HFF-Myc (cell line): ENCODE results near the gene CSGALNACT2.

Source experiments
- DNase-seq: peaks from one replicate; pipeline ENCODE4 v3.0.0-alpha.2; 2011; ENCODE audit warnings: low read depth; ENCODE audit errors: extremely low read depth
- H3K4me3 ChIP-seq: replicated peaks from 2 replicates; pipeline ENCODE4 v1.5.1; 2011; ENCODE audit warnings: low read depth, mild to moderate bottlenecking, control low read depth, low read length
- TF ChIP-seq, protein P1 (sequence below): IDR thresholded peaks from 2 replicates; pipeline ENCODE4 v1.5.1; 2012; ENCODE audit warnings: mild to moderate bottlenecking, low read depth, low read length, control low read depth; ENCODE audit errors: missing control alignments

The CSGALNACT2 gene

DNA sequence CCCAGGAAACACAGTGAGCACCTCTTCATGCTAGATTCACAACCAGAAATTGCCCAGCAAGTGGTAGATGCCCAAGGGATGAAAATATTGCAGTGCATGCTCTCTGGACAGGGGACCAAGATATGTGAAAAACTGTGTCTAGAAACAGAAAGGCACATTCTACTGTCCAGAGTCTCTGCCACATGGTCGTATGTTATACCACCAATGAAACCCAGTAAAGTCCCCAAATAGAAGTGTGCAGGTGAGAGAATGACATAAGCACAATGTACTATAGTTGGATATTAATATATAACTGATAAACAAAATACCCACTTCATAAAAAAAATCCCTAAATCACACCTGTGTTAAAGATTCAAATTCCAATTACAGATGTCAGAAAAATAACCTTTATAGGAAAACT, 84.8 kb downstream of the CSGALNACT2 start:
- no peak for DNase-seq
- H3K4me3 ChIP-seq = no peak overlapping the region
- TF ChIP-seq, protein P1, sequence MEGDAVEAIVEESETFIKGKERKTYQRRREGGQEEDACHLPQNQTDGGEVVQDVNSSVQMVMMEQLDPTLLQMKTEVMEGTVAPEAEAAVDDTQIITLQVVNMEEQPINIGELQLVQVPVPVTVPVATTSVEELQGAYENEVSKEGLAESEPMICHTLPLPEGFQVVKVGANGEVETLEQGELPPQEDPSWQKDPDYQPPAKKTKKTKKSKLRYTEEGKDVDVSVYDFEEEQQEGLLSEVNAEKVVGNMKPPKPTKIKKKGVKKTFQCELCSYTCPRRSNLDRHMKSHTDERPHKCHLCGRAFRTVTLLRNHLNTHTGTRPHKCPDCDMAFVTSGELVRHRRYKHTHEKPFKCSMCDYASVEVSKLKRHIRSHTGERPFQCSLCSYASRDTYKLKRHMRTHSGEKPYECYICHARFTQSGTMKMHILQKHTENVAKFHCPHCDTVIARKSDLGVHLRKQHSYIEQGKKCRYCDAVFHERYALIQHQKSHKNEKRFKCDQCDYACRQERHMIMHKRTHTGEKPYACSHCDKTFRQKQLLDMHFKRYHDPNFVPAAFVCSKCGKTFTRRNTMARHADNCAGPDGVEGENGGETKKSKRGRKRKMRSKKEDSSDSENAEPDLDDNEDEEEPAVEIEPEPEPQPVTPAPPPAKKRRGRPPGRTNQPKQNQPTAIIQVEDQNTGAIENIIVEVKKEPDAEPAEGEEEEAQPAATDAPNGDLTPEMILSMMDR = no peak

DNA sequence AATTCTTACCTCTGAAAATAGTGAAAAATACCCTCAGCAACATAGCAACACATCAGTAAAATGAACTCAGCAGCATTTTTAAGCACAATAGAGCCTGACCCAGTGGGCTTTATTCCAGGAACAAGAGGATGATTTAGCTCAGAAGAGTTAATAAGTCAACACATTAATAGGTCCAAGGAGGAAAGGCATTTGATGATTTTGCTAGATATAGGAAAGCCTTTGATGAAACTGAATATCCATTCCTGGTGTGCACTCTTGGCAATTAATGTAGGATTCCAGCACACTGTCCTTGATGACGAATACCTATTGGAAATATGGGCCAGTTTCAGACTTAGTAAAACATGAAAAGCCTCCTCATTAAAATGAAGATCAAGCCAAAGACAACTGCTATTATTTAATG, 86.1 kb downstream of the CSGALNACT2 start:
- TF ChIP-seq, protein P1 = no peak
- no peak for DNase-seq
- no peak overlapping the region for H3K4me3 ChIP-seq

DNA sequence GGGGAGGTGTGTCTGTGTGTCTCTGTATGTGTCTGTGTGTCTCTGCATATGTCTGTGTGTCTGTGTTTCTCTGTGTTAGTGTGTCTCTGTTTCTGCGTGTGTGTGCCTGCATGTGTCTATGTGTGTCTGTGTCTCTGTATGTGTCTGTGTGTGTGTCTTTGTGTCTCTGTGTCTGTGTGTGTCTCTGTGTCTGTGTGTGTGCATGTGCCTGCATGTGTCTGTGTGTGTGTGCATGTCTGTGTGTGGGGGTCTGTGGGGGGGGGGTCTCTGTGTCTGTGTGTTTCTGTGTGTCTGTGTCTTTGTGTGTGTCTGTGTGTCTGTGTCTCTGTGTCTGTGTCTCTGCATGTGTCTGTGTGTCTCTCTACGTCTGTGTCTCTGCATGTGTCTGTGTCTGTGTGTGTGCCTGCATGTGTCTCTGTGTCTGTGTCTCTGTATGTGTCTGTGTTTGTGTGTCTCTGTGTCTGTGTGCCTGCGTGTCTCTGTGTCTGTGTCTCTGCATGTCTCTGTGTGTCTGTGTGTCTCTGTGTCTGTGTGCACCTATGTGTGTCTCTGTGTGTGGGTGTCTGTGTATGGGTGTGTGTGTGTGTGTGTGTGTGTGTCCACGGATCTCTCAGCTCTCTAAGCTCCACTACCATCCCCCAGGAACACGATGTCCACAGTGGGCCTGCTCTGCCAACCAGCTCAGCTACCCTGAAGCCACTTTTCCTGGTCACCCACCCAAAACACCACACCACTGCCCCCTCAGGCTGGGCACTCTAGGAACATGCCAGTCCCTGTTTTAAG, 87.0 kb downstream of the CSGALNACT2 start:
- no peak for DNase-seq
- TF ChIP-seq, protein P1 = no peak
- no peak overlapping the region for H3K4me3 ChIP-seq

DNA sequence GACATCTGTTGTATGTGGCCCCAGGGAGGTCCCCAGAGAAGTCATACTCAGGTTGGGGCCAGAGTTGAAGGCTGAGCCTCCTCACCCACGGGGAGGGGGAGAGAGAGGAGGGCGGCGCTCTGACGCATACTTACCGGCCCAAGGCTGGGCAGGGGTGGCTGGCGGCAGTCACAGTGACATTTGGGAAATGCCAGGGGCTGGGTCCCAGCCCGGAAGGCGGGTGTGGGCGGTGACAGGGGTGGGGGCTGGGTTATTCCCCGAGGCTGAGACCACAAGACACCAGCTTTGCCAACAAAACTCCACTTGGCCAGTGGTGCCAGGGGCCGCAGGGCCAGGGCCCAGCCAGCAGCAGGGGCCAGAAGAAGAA, 87.5 kb downstream of the CSGALNACT2 start:
- TF ChIP-seq, protein P1 = no peak
- H3K4me3 ChIP-seq = no peak overlapping the region
- DNase-seq = no peak

DNA sequence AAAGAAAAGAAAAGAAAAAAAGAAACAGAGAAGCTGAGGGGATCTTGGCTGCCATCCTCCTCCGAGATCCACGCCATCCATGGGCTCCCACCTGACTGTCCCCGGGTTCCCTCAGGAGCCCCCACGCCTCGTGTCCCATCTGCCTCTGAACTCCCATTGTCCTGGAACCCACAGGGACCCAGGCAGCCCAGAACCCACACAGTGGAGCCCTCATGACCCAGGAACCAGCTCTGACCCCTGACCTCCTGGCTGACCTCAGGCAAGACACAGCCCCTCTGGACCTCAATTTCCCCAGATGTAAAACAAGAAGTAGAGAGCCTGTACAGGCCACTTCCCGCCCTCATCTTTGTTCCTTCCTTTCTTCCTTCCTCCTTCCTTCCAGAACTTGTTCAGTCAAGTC, 88.2 kb downstream of the CSGALNACT2 start:
- no peak overlapping the region for H3K4me3 ChIP-seq
- TF ChIP-seq, protein P1 = no peak
- DNase-seq = no peak

DNA sequence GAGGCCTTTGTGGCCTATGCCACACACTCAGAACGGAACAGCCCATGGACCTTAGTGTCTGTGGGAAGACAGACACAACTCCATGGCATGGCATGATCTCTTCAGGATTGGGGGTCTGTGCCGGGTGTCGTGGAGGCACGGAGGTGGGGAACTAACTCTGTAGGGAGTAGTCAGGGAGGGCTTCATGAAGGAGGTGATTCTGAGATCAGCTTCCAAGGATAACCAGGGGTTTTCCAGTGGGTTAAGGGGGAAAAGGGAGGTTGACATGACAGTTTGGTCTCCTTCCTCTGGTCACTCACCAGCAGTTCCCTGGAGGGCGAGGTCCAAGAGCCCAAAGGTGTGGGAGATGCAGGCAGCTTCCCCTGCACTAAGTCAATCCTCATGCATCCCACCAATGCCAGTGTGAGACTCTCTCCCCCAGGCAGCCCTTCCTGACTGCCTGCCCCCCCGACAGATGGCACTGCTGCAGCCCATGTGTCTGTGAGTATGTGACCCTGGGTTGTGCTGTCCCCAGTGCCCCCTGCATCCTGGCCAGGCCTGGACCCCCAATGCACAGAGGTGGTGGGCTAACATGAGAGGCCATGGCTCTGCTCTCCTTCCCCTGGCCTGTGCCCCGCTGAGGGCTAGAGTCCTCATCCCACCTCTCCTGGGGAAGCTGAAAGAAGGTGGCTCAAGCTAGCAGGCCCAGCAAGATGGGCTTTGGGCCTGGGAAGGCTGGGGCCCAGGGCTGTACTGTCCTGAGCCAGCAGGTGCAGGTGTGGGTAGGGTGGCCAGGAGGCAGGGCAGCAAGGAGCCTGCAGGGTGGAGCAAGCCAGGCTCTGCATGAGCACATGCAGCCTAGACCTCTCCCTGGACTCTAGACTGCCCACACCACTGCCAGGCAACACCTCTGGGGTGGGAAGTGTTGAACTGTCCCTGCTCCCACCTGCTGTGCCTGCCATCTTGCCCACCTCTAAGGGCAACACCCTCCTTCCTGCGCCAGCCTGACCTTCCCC, 88.9 kb downstream of the CSGALNACT2 start:
- no peak for DNase-seq
- no peak overlapping the region for H3K4me3 ChIP-seq
- TF ChIP-seq, protein P1 = no peak
